COLO668 (cell line): ENCODE data around the gene C1orf21.

ENCODE experiments used
- DNase-seq: peaks from one replicate; lab custom pipeline; 2025; ENCODE audit not compliant: unreplicated experiment; lab: John Stamatoyannopoulos, UW

The C1orf21 gene

DNA sequence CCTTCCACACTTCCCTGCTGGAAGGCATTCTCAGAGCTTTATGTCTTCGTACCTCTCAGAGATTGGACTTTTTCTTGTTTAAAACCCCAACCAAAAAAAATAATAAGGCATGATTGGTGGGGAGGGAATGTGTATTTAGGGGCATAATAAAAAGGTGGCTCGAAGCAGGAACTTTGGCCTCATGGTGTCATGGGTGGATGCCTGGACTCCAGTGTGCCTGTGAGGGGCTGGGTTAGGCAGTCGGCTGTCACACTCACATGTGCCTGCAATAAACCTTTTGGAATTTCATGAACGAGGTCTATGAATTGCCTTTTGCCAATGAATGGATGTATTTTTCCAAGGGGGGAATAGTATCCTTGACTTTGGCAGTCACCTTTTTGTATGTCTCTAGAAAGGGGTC, 236.6 kb downstream of the C1orf21 start:
- no peak for DNase-seq

DNA sequence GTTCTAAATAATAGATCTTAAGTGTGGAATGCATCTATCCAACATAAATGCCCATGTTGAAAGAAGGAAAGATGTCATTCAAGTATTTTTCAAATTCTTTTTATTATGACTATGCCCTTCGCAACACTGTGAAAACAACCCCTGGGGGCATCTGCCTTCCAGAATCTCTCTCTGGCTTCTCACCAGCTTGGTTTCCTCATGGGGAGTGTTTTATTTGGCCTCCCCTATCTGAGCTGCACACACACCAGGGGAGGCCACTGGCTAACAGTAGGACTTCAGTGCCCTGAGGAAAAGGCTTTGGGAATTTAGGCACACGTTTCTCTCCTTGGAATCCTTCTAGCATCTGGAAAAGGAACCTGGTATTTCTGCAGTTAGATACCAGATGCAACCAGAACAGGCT, 237.2 kb downstream of the C1orf21 start:
- DNase-seq, result no peak

- no peak for DNase-seq
Observed at GRCh38 chr1:184624626-184625025, 237.8 kb downstream of the C1orf21 start.

DNA sequence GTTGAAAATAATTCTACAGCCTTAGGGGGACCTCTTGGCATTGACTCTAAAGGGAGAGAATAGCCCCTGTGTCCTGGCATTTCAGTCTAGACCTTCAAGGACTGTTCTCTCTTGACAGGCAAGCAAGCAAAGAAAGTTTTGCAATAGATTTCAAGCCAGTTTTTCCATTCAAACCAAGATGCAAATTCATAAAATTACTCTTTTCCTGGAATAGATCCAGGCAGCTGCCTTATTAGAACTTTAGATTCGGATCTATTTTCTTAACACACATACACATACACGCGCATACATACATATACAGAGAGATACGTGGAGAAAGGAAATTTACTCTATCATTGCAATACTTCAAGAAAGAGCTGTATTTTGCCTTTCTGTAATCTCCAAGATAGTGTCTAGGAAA, 238.4 kb downstream of the C1orf21 start:
- no peak for DNase-seq

DNA sequence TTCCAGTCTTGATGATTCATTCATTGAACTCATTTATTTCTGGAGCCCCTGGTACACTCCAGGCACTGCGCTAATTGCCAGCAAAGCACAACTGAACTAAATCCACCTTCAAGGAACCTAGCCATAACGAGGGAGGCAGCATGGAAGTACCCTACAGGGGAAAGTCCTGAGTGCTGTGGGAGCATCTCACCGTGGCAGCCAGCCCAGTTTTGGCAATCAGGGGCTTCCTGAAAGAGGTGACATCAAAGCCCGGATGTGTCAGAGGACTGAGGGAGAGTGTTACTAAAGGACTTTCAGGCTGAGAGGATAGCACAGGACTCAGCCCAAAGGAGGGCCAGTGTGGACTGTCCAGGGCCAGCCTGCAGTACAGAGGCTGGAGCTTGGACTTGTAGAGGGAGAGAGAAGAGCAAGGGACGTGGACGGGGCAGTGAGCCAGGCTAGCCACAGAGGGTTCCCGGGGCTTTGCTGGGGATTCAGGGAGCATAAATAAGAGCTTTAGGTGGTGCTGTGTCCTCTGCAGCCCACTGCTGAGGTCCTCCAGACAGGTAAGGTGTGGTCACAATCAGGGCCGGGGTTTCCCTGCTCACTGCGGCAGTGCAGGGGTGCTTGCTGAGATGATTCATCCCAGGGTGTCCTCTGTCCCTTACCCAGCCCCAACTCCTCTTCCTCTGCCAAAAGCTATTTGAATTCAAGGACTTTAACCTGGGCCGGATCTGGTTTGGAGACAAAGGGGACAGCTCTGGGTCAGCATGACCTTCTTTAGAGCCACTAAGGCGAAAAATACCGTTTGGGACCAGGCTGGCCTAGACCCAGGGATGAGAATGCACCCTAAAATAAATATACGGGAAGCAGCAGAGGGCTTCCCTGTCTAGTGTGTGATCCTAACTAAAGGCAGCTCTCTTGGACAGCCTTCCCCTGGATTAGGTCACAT, 239.5 kb downstream of the C1orf21 start:
- DNase-seq, result no peak

DNA sequence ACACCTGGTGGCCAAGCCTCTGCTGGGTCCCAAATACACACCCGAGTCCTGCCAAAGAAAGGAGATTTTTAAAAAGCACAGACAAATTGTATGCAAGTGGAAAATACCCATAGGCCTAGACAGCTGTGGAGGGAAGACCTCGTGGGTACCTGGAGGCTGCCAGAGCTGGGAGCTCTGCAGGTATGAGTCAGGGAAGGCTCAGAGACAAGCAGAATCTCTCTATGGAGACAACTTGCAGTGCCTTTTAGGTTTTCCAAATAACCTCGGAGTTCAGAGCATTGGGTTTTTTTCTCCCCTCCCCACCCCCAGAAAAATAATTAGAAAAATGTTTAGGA, 240.1 kb downstream of the C1orf21 start:
- no peak for DNase-seq

DNA sequence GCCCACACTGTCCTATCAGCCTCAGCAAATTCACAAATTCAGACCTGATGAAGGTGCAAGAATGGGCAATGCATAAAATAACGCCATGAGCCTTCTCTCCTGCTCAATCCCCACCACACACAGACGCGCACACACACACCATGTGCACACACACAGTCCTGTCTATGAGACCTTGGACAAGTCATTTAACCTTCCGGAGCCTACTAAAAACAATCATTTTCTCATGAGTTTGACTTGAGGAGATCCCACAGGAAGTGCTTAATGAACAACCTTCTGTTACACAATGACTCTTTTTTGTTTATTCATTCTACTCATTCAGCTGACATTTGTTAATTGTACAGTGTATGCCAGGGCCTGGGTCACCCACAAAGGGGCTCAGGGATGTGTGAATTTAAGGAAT, 242.4 kb downstream of the C1orf21 start:
- no peak for DNase-seq

GRCh38 chr1:184630679-184631060, 243.8 kb downstream of the C1orf21 start:
- no peak for DNase-seq

DNA sequence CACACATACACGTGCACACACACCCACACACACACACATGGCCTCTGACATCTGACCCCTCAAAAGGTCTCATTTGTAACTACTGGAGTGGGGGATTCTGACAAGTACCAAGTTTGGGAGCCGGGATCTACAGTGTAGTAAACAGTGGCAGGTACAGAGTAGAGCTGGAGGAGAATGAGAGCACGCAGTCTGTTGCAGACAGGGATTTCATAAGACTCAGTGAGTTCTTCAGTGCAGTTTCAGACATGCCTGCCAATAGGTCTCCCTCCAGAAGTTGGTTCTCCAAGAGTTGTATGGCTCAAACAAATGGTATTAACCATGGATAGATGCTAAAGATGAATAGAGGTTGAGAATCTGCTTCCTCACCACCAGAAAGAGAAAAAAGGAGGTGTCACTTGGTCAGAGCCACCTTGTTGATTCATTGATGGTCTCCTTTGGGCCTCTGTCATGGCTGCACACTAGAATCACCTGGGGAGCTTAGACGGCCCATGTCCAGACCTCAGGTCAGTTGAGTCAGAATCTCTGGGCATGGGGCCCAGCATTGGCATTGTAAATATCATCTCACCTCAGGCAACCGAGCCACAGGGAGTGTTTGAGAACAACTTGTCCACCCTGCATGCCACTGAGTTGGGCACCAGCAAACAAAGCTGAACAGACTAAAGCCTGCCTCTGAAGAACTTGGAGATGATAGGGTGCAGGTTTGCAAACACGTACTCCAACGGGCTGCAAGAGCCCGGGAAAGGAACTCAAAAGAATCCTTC, 245.8 kb downstream of the C1orf21 start:
- no peak for DNase-seq

DNA sequence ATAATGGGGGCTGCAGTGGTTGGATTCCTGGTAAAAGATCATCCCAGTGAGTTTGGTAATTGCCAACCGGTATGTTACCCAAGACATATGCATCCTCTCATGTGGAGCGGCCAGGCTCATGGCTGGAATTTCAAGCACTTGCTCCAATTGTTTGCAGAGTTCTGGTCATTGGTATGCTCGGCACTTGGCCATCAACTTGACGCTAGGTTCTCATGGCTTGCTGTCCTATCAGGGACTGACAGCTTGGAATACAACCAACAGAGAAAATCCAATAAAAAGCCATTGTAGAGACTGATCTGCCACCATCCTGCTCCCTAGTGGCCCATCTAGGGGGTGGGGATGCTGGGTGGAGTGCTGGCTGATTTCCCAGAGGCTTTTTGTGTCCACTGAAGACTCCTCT, 247.0 kb downstream of the C1orf21 start:
- DNase-seq, result no peak

DNA sequence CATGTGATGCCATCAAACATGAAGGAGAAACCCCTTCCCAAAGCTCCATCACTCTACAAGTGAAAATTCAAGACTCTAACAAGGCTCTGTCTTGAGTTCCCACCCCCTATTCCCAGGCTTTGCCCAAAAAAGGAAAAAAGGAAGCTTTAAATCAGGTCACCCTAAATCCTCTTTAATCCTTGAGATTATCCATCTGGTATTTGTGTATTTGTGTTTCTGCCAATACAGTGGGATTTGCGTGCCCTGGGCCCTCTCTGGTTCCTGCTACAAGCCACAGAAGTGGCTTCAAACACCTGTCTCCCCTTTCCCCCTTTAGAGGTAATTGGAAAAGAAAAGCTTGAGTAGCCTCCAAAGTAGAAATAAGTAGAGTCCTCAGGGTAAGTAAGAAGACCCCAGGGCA, 247.5 kb downstream of the C1orf21 start:
- DNase-seq, result no peak

- DNase-seq, result no peak
Observed at GRCh38 chr1:184635347-184635979, 248.6 kb downstream of the C1orf21 start.

DNA sequence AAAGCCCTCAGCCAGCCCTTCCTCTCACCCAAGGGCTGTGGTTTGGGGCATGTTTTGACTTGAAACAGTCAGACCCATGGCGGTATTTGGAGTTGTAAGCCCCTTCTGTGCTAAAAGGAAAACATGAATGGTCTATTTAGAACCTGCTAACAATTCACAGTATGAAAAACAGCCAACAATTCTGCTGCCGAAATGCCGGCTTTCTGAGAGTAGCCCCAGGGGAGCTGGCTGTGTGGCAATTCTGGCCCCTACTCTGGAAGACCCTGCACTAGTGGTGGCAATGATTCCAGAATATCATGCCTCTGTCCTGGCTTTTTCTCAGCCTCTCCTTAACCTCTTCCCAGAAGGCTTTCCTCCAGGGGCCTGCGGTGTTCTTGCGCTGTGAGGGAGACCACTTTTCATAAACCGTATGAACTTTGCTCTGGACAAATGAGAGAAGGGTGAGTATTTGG, 249.2 kb downstream of the C1orf21 start:
- no peak for DNase-seq

DNA sequence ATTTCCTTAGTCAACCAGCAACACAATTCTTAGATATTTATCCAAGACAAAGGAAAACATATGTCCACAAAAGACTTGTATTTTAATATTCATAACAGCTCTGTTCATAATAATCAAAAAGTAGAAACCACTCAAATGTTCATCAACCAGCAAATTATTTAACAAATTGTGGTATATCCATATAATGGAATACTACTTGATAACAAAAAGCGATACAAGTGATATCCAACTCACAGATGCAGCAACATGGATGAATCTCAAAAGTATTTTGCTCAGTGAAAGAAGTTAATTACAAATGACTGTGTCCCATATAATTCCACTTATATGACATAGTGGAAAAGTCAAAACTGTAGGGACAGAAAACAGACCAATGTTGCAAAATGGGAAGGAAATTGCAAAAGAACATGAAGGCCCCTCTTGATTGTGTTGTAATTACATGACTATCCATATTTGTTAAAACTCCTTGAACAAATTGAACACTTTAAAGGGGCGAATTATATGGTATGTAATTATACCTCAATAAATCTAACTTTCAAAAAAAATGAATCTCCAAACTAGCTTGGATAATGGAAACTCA, 250.9 kb downstream of the C1orf21 start:
- DNase-seq, result no peak

- no peak for DNase-seq
Observed at GRCh38 chr1:184639205-184639604, 252.4 kb downstream of the C1orf21 start.

DNA sequence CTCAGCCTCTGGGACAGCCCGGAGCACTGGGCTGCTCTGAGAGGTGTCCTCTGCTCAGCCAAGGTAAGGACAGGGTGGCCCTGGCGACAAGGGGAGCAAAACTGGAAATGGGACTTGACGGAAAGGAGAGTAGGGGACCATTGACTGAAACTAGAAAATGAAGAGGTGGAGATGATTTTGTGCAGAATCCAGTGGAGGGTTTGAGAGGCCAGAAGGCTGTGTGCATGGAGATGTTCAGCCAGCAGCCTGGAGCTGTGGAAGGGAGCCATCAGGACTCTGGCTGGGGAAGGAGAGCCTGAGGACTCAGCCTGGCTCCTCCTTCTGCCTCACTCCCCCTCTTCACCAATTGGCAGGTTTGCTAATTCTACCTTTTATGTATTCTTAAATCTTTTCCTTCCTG, 253.7 kb downstream of the C1orf21 start:
- DNase-seq, result no peak

DNA sequence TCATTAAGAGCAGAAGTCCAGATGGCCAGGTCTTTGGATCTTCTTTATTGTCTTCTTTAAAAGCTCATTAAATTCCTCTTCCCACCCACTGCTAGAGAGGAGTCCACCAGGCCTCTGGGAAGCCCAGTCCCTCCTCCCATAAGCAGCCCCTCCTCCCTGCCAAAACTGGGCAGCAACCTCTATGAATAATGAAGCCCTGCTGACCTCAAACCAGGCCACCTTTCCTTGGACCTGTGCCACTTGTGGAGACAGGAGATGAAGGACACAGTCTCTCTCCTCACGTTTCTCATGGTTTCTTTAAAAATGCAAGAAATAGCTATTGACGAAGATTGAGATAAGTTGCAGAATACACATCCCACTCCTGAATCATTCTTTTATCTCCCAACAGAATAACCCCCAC, 255.1 kb downstream of the C1orf21 start:
- no peak for DNase-seq

DNA sequence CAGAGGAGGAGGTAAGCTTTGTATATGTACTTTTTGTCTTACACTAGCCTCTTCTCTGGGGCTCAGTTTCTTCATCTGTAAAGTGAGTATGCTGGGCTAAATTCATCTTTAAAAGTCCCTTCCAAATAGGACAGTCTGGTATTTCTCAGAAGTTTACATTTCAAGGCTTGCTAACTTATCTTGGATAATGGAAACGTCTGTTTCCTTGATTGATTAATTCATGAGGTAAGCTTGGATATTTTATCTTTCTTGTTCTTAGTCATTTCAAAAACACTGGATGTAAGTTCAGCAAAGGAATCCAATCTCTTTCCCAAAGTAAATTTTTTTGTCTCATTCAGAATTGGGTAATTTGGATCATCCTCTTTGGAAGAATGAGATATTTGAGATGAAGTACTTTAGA, 256.8 kb downstream of the C1orf21 start:
- no peak for DNase-seq

- DNase-seq, result no peak
Observed at GRCh38 chr1:184644771-184645170, 257.9 kb downstream of the C1orf21 start.

- DNase-seq, result no peak
Observed at GRCh38 chr1:184646178-184646701, 259.4 kb downstream of the C1orf21 start.

GRCh38 chr1:184646824-184647223, 260.0 kb downstream of the C1orf21 start:
- no peak for DNase-seq
